Lung (tissue), 12 donors: ENCODE data around the gene IBTK. TPM values are rescaled to one million over a fixed set of nuclear protein-coding genes. Genes with fewer than 3 reads are reported as not detected.

Experiments used
- ATAC-seq: fragments of 200-7000 bp; cut with Tn5 transposase; one replicate; pipeline ENCODE4 v1.9.1; 2020; ENCODE audit warnings: moderate number of reproducible peaks; ENCODE audit not compliant: insufficient read depth, low FRiP score
- DNase-seq, 3 donors: peaks; one replicate each; pipeline ENCODE4 v3.0.0-alpha.2; 2013 to 2017
- H3K27ac ChIP-seq, 2 donors: one replicate each; pipeline ENCODE4 v1.5.1; 2013; ENCODE audit warnings: mild to moderate bottlenecking in 2 of 2, moderate library complexity in 2 of 2, control low read depth in 1 of 2, inconsistent platforms in 1 of 2, low read depth in 1 of 2, low read length in 1 of 2
- H3K27me3 ChIP-seq, 3 donors: one replicate each; pipeline ENCODE4 v1.5.1; 2013; ENCODE audit warnings: low read length in 2 of 3; ENCODE audit not compliant: control insufficient read depth in 3 of 3, insufficient read depth in 3 of 3
- H3K36me3 ChIP-seq, 4 donors: one replicate each; pipeline ENCODE4 v1.5.1; 2013; ENCODE audit warnings: low read length in 4 of 4, mild to moderate bottlenecking in 1 of 4, moderate library complexity in 1 of 4; ENCODE audit not compliant: control insufficient read depth in 4 of 4, insufficient read depth in 4 of 4
- H3K4me1 ChIP-seq, 5 donors: one replicate each; pipeline ENCODE4 v1.5.1; 2013; ENCODE audit warnings: low read length in 5 of 5, mild to moderate bottlenecking in 2 of 5, moderate library complexity in 1 of 5; ENCODE audit not compliant: control insufficient read depth in 5 of 5, insufficient read depth in 5 of 5
- H3K4me3 ChIP-seq: one replicate; pipeline ENCODE4 v1.5.1; 2013; ENCODE audit warnings: mild to moderate bottlenecking, control low read depth, moderate library complexity
- H3K9ac ChIP-seq, 2 donors: one replicate each; pipeline ENCODE4 v1.5.1; 2013; ENCODE audit warnings: low read length in 2 of 2, control low read depth in 1 of 2; ENCODE audit not compliant: insufficient read depth in 1 of 2
- H3K9me3 ChIP-seq, 4 donors: one replicate each; pipeline ENCODE4 v1.5.1; 2013; ENCODE audit warnings: low read length in 3 of 4, mild to moderate bottlenecking in 1 of 4, moderate library complexity in 1 of 4; ENCODE audit not compliant: control insufficient read depth in 4 of 4, insufficient read depth in 3 of 4
- WGBS, 2 donors: extraction: QIAGEN DNeasy Blood & Tissue Kit; methylation state at CpG; one replicate each; pipeline ENCODE4 v1.1.7; 2013; 5-methylcytosine and 5-hydroxymethylcytosine counted together
- polyA plus RNA-seq, 2 donors: library from polyadenylated mRNA; stranded (reverse); fragments of 200-250 nt; gene quantifications; one replicate each; pipeline ENCODE4 v1.2.1, GENCODE V29; 2013
- total RNA-seq, 2 donors: library from RNA; depleted of rRNA in 1 of 2; stranded (reverse); fragments of >200 nt in 1 of 2; gene quantifications; one replicate each; pipeline ENCODE4 v1.2.1, GENCODE V29; 2014 to 2021
- TF ChIP-seq, protein P1 (sequence below): IDR thresholded peaks from 2 replicates; pipeline ENCODE4 v1.5.1; 2012; ENCODE audit warnings: mild to moderate bottlenecking; ENCODE audit errors: control extremely low read depth, extremely low read depth
- donor health status: control.
- donor health status: control.
- donor health status: Bipolar disorder and iron deficiency.
- donor health status: healthy.
- donor health status: DM: yes; HTN: yes; CAD: no.

Gene IBTK
- total and polyA plus RNA-seq, 4 donors = 17.7 to 47.2 (median 27.1) TPM

DNA sequence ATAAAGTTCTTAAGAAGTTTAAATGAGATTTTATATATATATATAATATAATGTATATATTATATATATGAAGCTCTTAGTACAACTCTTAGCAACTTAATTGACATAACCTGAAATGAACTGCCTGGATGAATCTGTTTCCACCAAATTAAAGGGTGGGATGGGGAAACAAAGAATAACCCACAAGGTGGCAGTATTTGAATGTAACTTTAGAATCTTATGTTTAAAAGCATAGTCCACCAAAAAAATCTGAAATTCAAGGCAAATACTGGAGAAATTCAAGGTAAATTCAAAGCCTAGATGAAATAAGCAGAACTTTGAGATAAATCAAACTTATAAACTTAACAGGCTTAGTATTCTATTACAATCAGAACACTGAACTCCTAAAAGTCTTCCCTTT is 4.4 kb upstream of the IBTK start:
- no peak overlapping the region for H3K9ac ChIP-seq
- ATAC-seq (no peak), DNase-seq (peak in 2 of 3 donors; percentile 44 to 60)
- TF ChIP-seq, protein P1, sequence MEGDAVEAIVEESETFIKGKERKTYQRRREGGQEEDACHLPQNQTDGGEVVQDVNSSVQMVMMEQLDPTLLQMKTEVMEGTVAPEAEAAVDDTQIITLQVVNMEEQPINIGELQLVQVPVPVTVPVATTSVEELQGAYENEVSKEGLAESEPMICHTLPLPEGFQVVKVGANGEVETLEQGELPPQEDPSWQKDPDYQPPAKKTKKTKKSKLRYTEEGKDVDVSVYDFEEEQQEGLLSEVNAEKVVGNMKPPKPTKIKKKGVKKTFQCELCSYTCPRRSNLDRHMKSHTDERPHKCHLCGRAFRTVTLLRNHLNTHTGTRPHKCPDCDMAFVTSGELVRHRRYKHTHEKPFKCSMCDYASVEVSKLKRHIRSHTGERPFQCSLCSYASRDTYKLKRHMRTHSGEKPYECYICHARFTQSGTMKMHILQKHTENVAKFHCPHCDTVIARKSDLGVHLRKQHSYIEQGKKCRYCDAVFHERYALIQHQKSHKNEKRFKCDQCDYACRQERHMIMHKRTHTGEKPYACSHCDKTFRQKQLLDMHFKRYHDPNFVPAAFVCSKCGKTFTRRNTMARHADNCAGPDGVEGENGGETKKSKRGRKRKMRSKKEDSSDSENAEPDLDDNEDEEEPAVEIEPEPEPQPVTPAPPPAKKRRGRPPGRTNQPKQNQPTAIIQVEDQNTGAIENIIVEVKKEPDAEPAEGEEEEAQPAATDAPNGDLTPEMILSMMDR = peak; percentile 10
- no peaks in the 10 kb centered on the region for H3K9me3 ChIP-seq
- H3K27me3 ChIP-seq = no peaks in the 10 kb centered on the region
- H3K4me1 ChIP-seq = peaks cover 0 to 10% (median 5%) of the 10 kb centered on the region in 5 donors
- H3K4me3 ChIP-seq = no peak overlapping the region
- H3K27ac ChIP-seq = no peak overlapping the region
- no peaks in the 10 kb centered on the region for H3K36me3 ChIP-seq

DNA sequence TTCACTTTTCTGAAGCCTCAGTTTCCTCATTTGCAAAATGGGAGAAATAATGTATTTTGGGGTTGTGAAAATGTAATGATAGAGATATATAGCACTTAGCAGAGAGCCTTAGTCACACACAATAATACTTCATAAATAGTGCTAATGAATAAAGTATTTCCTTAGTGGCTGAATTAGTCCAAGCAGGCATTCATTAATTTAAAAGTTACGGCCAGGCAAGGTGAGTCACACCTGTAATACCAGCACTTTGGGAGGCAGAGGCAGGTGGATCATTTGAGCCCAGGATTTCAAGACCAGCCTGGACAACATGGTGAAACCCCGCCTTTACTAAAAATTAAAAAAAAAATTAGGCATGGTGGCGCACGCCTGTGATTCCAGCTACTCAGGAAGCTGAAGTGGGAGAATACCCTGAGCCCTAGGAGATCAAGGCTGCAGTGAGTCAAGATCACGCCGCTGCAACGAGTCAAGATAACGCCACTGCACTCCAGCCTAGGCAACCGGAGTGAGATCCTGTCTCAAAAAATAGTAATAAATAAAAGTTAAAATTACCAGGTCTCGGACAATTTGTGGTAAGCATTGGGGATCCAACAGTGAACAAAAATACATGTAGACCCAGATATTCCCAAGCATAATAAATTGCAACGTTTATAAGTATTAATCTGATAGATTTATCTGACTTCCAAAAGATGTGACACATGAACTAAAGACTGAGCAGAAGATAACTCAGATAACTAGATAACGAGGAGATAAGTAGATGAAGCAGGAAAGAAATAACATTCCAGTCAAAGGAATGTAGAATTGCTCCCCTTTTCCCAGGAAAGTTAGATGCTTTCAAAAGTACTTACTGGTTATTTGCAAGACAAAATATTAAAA is 2.1 kb upstream of the IBTK start:
- DNase-seq = no peak
- ATAC-seq = no peak
- no peaks in the 10 kb centered on the region for H3K36me3 ChIP-seq
- no peak overlapping the region for H3K4me3 ChIP-seq
- no peak overlapping the region for H3K27ac ChIP-seq
- TF ChIP-seq, protein P1 = no peak
- H3K27me3 ChIP-seq = no peaks in the 10 kb centered on the region
- 91 to 92% methylated on average over 12 of the region's 12 CpGs for WGBS, 2 donors
- H3K4me1 ChIP-seq = peaks cover 4 to 15% (median 7%) of the 10 kb centered on the region in 5 donors
- no peak overlapping the region for H3K9ac ChIP-seq
- no peaks in the 10 kb centered on the region for H3K9me3 ChIP-seq

DNA sequence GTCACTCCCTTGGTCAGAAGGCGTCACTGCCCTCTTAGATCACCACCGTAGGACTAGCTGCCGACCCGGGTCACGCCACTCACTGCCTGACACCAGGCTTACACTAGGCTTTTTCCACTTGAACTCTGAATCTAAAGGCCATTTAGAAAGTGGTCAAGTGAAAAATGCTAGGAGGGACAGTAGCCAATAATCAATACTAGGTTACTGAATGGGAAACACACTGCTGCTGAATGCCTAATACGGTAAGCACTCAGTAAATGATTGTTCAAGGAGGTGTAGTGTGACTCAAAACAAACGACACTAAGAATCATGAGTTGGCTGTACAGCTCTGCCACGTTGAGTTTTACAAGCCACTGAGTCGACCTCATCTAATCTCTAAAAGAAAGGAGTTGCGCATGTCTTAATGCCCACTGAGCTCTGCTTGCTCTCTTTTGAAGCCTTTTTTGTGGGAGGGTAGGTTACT is 760 bp upstream of the IBTK start:
- Histone ChIP-seq H3K27ac (peak overlapping the region; percentile 94 to 99), H3K36me3 (no peaks in the 10 kb centered on the region), H3K4me1 (peaks cover 4 to 15% (median 7%) of the 10 kb centered on the region in 5 donors), H3K9me3 (no peaks in the 10 kb centered on the region), H3K9ac (peak overlapping the region; percentile 94 to 98), H3K27me3 (no peaks in the 10 kb centered on the region), H3K4me3 (peak overlapping the region; percentile 86)
- ATAC-seq (peak; percentile 32), DNase-seq (peak in 2 of 3 donors; percentile 23 to 30)
- TF ChIP-seq, protein P1 = no peak
- WGBS, 2 donors = 34 to 55% methylated on average over 10 of the region's 10 CpGs
